ENCODE data around the gene CRNN. TPM values are rescaled to one million over a fixed set of nuclear protein-coding genes. Genes with fewer than 3 reads are reported as not detected.
A peak's percentile ranks its signal among the peaks of the same experiment; 100 is the strongest.

Gene CRNN
- total RNA-seq, 1 donor from 2014 or later = not detected

DNA sequence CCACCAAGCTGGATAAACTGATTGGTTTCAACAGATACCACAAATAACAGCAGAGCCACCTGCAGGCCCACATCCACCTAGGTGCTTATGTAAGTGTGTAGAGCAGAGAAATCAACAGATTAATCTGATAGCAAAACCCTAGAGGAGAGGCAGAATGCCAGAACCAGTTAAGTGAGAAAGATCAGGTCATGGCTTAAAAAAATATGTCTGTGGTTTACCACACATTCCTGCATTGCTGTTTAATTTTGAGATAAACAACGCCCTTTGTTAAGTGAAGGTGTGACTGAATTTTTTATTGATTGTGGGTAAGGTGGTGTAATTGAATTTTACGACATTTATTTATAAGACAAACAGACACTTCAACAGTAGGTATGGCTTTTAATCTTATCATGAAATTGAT, 21.2 kb downstream of the CRNN start:
- Histone ChIP-seq H3K9me3 (no peaks in the 10 kb centered on the region), H3K27ac (no peak overlapping the region), H3K36me3 (no peaks in the 10 kb centered on the region), H3K4me3 (no peak overlapping the region), H3K27me3 (ENCODE audit: low read depth) (no peaks in the 10 kb centered on the region), H3K4me1 (no peaks in the 10 kb centered on the region)
- DNase-seq = no peak
- peak; percentile 35 to 42 for ATAC-seq
- intact Hi-C loops (cut with DNase I) = no loop called here
- TF ChIP-seq, protein P1, sequence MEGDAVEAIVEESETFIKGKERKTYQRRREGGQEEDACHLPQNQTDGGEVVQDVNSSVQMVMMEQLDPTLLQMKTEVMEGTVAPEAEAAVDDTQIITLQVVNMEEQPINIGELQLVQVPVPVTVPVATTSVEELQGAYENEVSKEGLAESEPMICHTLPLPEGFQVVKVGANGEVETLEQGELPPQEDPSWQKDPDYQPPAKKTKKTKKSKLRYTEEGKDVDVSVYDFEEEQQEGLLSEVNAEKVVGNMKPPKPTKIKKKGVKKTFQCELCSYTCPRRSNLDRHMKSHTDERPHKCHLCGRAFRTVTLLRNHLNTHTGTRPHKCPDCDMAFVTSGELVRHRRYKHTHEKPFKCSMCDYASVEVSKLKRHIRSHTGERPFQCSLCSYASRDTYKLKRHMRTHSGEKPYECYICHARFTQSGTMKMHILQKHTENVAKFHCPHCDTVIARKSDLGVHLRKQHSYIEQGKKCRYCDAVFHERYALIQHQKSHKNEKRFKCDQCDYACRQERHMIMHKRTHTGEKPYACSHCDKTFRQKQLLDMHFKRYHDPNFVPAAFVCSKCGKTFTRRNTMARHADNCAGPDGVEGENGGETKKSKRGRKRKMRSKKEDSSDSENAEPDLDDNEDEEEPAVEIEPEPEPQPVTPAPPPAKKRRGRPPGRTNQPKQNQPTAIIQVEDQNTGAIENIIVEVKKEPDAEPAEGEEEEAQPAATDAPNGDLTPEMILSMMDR (IDR thresholded peaks at IDR 0.05) = no peak

DNA sequence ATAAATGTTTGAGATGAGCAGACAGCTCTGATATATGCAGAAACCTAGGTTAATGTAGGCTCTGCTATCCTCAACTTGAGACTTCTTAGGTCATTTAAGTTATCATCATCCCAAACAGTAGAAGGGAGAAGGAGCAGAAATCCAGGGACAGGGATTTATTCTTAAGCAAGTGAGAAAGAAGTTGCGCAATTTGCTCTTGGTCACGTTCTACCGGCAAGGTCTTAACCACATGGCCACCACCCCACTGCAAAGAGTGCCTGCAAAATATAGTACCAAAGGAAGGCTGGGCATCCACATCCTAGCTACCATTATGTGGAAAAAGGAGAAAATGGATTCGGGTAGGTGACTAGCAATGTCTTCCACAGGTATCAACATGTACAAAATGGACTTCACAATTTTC, 25.2 kb downstream of the CRNN start:
- TF ChIP-seq, protein P1 (IDR thresholded peaks at IDR 0.05) = no peak
- H3K27me3 ChIP-seq (ENCODE audit: low read depth) = no peaks in the 10 kb centered on the region
- no peaks in the 10 kb centered on the region for H3K36me3 ChIP-seq
- H3K9me3 ChIP-seq = no peaks in the 10 kb centered on the region
- intact Hi-C loops (cut with DNase I) = no loop called here
- no peak overlapping the region for H3K4me3 ChIP-seq
- DNase-seq (no peak), ATAC-seq (no peak)
- no peaks in the 10 kb centered on the region for H3K4me1 ChIP-seq
- H3K27ac ChIP-seq = no peak overlapping the region

DNA sequence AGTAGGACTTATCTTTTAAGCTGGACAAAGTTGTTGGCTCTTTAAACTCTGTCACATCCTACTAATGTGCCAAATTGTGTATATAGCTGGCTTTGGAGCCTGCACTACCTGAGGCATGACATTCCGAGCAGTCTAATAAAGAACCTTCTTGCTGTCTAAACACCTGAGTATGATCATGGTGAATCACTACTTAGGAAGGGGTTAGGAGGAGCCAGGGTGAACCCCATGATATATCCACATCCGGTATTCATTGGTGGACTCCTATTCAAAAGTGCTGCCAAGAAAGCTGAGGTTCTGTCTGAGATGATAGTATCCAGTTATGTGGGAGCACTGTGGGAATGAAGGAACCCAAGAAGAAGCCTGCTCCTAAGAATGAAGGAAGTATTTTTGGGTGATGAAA, 27.1 kb downstream of the CRNN start:
- no peak for ATAC-seq
- intact Hi-C loops (cut with DNase I) = no loop called here
- Histone ChIP-seq H3K27ac (no peak overlapping the region), H3K27me3 (ENCODE audit: low read depth) (no peaks in the 10 kb centered on the region), H3K4me1 (no peaks in the 10 kb centered on the region), H3K4me3 (no peak overlapping the region), H3K9me3 (no peaks in the 10 kb centered on the region), H3K36me3 (no peaks in the 10 kb centered on the region)
- TF ChIP-seq, protein P1 (IDR thresholded peaks at IDR 0.05) = no peak
- no peak for DNase-seq

DNA sequence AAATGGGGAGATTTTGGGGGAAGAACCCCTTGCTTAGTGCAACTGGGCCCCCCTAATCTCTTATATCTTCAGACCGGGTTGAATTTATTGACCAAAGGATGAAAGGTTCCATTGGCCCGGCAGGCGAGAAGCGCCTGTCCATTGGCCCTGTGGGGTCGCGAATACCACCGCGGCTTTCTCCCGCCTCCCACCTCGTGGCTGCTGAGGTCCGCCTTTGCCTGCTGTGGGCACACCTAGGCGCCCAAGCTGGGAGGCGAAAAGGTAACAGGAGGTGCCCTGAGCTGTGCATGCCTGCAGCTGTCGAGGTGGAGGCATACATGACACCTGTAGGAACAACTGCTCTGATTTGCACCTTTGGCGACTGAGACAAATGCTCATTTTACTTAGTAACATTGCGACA, 33.1 kb downstream of the CRNN start:
- TF ChIP-seq, protein P1 (IDR thresholded peaks at IDR 0.05) = no peak
- Histone ChIP-seq H3K27me3 (ENCODE audit: low read depth) (no peaks in the 10 kb centered on the region), H3K4me1 (no peaks in the 10 kb centered on the region), H3K9me3 (no peaks in the 10 kb centered on the region), H3K36me3 (no peaks in the 10 kb centered on the region), H3K4me3 (no peak overlapping the region), H3K27ac (no peak overlapping the region)
- DNase-seq (no peak), ATAC-seq (no peak)
- intact Hi-C loops (cut with DNase I) = no loop called here

DNA sequence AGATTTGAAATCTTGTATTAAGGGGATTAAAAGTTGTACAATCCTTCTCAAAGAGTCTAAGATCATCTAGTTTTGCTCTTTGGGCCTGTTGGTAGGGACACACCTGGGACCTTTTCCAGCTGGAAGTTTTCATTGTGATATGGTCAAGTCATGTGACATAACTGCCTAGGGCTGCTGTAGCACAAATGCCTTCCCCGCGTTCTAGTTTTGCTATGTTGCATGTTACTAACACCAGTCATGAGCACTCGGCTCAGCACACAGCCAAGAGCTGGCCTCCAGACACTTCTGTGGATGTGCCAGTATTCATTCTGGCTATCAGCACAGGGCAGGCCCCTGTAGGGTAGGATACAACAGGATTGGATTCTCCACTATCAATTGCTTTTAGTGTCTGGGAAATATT, 39.6 kb downstream of the CRNN start:
- H3K4me1 ChIP-seq = no peaks in the 10 kb centered on the region
- H3K36me3 ChIP-seq = no peaks in the 10 kb centered on the region
- intact Hi-C loops (cut with DNase I) = no loop called here
- ATAC-seq (no peak), DNase-seq (no peak)
- no peak overlapping the region for H3K4me3 ChIP-seq
- no peak overlapping the region for H3K27ac ChIP-seq
- H3K27me3 ChIP-seq (ENCODE audit: low read depth) = no peaks in the 10 kb centered on the region
- H3K9me3 ChIP-seq = peaks cover 4% of the 10 kb centered on the region
- TF ChIP-seq, protein P1 (IDR thresholded peaks at IDR 0.05) = no peak

DNA sequence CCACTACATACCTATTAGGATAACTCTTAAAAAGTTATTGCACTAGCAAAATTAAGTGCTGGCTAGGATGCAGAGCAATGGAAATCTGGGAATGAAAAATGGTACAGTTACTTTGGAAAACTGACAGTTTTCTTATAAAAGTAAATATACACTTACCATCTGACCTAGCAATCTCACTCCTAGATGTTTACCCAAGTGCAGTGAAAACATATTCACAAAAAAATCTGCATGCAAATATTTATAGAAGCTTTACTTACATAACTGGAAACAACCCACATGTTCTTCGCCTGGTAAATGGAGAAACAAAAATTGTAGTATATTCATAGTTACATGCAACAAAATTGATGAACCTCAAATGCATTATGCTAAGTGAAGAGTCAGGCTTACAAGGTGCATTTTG, 41.4 kb downstream of the CRNN start:
- DNase-seq (no peak), ATAC-seq (no peak)
- TF ChIP-seq, protein P1 (IDR thresholded peaks at IDR 0.05) = no peak
- Histone ChIP-seq H3K27ac (no peak overlapping the region), H3K4me3 (no peak overlapping the region), H3K4me1 (no peaks in the 10 kb centered on the region), H3K36me3 (no peaks in the 10 kb centered on the region), H3K27me3 (ENCODE audit: low read depth) (no peaks in the 10 kb centered on the region), H3K9me3 (peaks cover 11% of the 10 kb centered on the region)
- intact Hi-C loops (cut with DNase I) = no loop called here

Data from lower lobe of right lung (tissue), 2 donors.